NCI-H128 (cell line): ENCODE measurements around the gene BSND.

Source experiments
- DNase-seq: peaks from one replicate; lab custom pipeline; 2025; ENCODE audit not compliant: unreplicated experiment; lab: John Stamatoyannopoulos, UW

Gene BSND

GRCh38 chr1:54990916-54991315, 7.8 kb upstream of the BSND start:
- DNase-seq: no peak

- DNase-seq: no peak
These were observed 6.8 kb upstream of the BSND start for GRCh38 chr1:54991939-54992338.

GRCh38 chr1:54993140-54993539, 5.6 kb upstream of the BSND start:
- no peak for DNase-seq

GRCh38 chr1:54994355-54994990, 4.3 kb upstream of the BSND start:
- DNase-seq: no peak

GRCh38 chr1:54995013-54995760, 3.5 kb upstream of the BSND start:
- DNase-seq: no peak

GRCh38 chr1:54995835-54996234, 2.9 kb upstream of the BSND start:
- DNase-seq: no peak

GRCh38 chr1:54996359-54996868, 2.3 kb upstream of the BSND start:
- peak; percentile 31 for DNase-seq

GRCh38 chr1:54996869-54997710, 1.6 kb upstream of the BSND start:
- no peak for DNase-seq

GRCh38 chr1:54997711-54997986, 1.1 kb upstream of the BSND start:
- DNase-seq: no peak

- DNase-seq: no peak
These were observed 633 bp upstream of the BSND start for GRCh38 chr1:54998100-54998499.

GRCh38 chr1:55000110-55001085, 1.7 kb downstream of the BSND start:
- DNase-seq: no peak

GRCh38 chr1:55001311-55001710, 2.6 kb downstream of the BSND start:
- DNase-seq: no peak

- no peak for DNase-seq
These were observed 4.0 kb downstream of the BSND start for GRCh38 chr1:55002686-55003085.

GRCh38 chr1:55005351-55006140, 6.8 kb downstream of the BSND start:
- DNase-seq: no peak

- DNase-seq: no peak
These were observed 8.2 kb downstream of the BSND start for GRCh38 chr1:55006931-55007330.

- no peak for DNase-seq
These were observed 8.9 kb downstream of the BSND start for GRCh38 chr1:55007625-55008024.

- DNase-seq: no peak
These were observed 11.6 kb downstream of the BSND start for GRCh38 chr1:55010194-55010886.

GRCh38 chr1:55010887-55011217, 12.1 kb downstream of the BSND start:
- DNase-seq: no peak

- DNase-seq: no peak
These were observed 13.9 kb downstream of the BSND start for GRCh38 chr1:55012661-55013060.

GRCh38 chr1:55015123-55015522, 16.4 kb downstream of the BSND start:
- no peak for DNase-seq
